CD4-positive, alpha-beta T cell treated with Interleukin-4 for 4 hours (primary cell): Measurements from ENCODE around the gene ASCC3.

Experiments used
- DNase-seq: peaks from one replicate; pipeline ENCODE4 v3.0.0-alpha.2; 2020

ASCC3 gene

GRCh38 chr6:100488244-100488643, 392.9 kb downstream of the ASCC3 start:
- DNase-seq: no peak

- DNase-seq: no peak
Observed at GRCh38 chr6:100487638-100488037, 393.5 kb downstream of the ASCC3 start.

DNA sequence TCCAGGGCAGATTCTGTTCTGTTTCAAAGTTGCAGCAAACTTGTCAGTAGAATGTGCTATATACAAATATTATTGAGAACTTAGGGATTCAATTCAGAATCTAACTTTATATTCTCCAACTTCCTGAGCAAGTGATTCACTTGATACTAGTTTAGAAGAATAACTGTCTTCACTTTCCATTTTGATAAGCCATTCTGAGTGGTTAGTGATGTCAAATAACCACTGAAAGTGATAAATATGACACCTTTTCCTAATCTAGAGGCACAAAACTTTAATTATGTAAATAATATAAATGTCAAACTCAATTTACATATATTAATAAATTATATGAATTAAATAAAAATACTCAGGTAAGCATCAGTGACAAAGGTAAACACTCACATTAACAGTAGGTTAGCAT, 395.9 kb downstream of the ASCC3 start:
- no peak for DNase-seq

DNA sequence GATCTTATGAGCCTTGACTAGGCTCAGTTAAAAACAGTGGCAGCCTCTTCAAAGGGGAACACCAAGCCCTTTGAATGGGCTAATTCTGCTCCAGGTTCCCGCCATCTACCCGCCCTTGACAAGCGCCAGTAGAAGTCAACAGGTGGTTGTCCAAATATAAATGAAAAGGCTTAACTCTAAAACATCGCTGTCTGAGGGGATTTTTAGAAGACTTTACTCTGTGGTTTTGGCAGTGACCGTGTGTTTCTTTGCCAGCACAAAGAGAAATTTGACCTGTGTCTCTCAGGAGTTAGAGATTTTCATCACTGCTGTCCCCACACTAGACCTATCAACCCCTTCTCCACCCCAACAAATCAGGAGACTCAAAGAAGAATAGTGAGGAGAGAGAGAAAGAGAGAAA, 396.7 kb downstream of the ASCC3 start:
- no peak for DNase-seq

- DNase-seq: no peak
Observed at GRCh38 chr6:100482698-100483097, 398.4 kb downstream of the ASCC3 start.

DNA sequence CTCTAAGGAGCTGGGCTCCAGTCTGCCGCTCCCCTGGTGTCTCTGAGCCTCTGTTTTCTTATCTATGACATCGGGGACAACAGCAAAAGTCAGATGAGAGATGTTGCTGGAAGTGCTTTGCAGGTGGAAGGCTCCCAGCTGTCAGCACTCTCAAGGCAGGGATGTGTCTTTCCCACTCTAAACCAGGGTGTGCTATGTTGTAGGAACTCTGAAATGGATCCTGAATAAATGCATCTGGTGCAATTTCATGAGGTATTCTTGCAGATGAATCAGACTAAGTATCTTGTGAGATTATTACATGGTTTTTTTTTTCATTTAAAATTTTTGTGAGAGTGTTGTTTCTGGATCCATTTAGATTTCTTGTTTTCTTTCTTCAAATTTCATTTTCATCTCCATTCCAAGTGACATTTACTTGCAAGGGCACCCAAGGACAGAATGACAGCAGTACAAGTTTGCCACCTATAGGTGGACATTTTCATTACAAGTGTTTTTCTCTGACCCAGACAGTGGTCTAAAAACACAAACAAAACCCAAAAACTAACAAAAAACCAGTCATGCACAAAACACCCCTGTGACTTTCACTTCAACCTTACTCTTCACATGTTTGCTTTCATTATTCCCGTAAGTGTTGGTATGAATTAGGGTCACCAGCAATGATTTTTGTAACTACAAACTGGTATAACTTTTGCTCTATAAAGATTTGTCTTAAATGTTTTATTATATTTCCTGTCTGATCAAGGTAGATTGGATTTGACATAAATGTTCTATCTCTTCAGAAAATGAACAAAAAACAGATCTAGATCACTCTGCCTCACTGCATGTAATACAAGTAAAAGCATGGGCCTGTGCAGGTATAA, 401.7 kb downstream of the ASCC3 start:
- DNase-seq: peak; percentile 36

GRCh38 chr6:100475554-100476320, 405.4 kb downstream of the ASCC3 start:
- DNase-seq: no peak

DNA sequence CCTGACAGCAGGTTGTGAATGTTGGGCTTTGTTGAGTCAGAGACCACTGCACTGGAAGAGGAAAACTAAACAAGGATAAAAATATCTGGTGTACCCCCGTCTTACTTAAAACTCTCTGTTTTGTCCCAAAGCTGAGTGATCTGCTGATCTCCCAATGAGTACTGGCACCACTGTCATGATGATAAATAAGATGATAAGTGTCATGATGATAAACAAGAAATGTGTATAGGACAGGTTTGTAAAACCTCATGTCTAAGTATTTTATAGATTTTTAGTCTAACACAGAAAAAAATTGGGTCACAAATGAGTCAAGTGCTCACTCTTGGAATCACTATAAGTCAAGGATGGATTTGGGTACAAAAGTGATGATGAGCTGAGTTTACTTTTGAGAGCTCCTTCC, 407.9 kb downstream of the ASCC3 start:
- no peak for DNase-seq

DNA sequence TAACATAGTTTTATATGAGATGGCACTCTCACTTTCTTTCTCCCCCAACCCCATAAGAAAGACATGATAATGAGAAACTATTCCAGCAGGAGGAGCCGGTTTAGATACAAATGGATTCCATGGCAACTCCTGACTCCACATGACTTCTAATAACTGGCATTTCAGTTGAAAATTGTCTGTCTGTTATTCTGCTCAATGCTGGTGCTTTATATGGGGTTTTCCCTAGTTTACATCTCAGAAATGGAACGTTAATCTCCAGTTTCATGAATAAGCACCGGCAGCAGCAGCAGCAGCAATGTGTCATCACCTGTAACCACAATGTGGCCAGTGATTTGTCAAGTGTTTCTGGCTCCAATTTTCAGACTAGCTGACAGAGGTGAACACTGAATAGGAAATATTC, 408.5 kb downstream of the ASCC3 start:
- DNase-seq: no peak

GRCh38 chr6:100470422-100471120, 410.6 kb downstream of the ASCC3 start:
- DNase-seq: no peak

- no peak for DNase-seq
Observed at GRCh38 chr6:100469101-100469859, 411.8 kb downstream of the ASCC3 start.

DNA sequence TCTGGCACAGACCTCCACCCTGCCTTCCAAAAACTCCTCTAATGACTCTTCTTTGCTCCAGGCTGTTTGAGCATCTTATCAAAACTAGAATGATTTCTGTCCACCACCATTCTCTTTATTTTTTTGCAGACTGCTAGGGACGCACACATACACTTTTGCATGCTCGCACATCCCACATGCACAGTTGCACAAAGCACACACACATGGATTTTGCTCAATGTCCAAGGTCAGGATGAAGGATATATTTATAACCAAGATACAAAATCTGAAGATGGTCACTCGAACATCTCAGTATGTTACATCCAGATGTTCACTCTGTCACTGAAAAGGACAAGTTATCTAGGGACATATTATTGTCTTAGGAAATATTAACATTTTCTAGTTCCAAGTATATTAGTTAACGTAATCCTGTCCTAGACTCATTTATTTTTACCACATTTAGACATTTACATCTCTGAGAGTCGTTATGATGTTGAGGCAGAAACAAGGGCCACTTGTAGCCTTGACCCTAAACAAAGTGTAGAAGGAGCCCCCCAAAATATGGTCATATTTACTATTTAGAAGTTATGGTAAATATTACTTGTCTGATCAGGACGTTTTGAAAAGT, 413.0 kb downstream of the ASCC3 start:
- no peak for DNase-seq

DNA sequence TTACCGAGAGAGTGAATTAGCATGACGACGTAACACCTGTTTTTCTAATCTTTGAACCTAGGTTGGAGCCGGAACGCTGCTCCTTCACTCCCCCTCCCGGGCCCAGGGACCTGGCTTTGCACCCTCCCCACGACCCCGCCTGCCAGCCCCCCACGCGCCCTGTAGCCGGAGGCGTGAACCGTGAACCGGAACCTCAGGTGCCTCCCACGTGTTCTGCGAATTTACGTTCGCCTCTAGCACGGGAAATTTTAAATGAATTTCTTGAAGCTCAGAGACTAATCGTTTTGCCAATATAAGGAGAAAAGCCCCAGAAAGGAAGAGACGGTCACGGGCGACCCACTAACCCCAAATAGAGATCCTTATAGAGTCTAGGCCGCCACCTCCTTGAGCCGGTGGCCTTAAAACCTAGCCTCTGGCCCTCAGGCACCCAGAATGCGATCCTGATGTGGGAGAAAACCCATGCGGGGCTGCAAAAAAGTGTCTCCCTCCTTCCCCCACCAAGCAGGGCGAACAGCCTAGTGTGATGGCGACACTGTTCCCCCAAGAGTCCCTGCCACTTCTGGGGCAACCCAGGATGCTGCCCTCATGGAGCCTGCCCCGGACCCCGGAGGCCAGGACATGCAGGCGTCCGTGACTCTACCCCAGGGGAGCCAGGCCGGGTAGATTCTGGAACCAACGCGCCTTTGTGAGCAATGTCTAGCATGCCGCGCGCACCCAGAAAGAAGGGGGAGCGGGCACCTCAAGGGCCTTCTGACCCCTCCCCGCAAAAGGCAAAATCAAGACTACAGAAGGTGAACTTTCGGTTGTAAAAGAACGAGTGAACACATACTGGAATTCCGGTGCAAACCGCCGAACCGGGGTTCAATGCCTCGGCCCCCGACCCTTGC, 413.8 kb downstream of the ASCC3 start:
- DNase-seq: no peak

DNA sequence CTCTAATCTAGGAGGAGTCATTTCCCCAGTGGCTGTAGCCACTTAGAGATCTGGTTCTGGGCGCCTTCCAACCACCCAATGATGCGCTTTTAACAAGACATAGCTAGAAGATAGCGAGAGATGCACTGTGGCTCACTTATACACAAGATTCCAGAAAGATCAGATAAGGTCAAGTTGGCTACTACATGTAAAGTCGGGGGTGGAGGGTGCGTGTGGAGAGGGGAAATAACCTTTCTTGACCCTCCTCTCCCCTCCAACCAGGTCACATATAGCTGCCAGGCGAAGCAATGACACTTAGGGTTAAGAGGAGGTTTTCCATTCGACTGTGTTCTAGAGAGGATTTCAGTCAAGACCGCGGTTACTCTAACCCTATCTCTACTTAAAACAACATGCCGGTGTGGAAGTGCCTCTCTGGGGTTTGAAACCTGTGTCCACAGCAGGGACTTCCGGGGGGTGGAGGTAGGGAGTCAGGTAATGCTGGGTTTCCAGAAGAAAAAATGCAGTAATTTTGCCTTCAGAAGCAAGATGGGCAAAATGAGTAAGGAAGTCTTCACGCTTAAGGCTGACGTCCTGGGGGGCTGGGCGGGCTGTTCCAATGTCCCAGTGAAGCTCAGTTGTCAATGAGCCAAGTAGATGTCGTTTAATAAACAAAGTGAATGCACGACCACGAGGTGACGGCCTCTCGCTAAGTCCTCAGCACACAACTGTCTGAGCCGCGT, 414.6 kb downstream of the ASCC3 start:
- no peak for DNase-seq

DNA sequence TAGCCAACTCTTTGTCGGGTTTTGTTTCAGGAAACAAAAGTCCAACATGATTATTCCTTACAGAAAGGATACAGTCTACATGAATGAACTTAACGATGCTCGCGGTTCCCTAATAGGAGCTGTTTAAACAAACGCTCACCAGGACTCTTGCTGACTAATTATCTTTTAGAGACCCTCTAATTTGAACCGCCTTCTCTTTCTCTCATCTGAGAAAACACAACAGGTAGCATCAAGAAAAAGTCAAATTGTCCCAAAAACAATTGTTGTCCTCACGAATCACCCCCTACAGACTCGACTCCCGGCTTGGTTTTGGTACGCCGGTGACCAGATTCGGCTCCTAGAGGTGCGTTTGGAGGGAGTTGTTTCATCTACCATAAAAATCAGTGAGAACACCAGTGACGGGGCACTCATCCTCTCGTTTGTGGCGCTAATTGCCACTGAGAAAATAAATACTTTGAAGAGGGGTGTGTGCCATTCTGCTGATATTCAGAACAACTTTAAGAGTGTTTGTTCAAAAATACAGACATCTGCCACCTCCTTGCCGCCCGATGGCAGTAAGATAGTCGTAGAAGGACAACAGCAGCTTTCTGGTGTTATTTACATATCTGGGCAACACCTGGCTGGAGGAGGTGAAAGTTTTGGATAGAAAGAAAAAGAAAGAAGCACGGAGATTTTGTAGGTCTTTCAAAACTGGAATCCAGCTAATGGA, 415.3 kb downstream of the ASCC3 start:
- DNase-seq: no peak

DNA sequence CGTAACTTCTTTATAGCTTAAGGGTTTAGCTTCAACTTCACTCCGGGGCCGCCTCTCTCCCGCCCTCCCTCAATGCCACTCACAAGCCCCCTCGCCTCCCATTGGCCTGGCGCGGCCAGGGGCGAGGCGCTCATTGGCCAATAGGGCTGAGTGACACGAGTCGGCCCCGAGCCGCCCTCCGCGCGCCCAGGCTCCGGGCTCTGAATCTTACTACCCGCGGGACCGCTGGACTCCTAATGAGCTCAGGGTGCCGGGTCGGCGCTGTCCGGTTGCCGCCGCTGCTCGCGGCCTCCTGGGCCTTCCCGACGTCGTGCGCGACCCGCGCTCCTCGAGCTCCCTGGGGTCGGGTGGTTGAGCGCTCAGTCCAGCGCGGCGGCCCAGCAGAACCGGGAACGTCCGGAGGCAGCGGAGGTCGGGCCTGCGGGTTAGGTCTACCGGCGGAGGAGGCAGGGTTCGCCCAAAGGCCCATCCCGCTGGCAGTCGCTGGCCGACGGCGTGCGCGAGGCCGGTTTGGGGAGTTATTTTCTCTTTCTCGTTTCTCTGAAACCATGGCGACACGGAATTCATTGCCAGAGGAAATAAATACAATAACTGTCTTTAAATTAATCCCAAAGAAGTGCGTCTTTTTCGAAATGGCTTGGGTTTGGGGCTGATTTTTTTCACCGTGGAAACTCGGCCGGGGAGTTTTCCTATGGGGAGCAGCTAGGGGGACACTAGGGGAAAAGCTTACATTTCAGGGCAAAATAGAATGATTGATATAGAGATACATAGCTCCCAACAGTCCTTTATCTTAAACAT, 416.0 kb downstream of the ASCC3 start, which contains the start of gene SIM1:
TSS of gene SIM1 (minus strand) at position 19 of the 798 bp plus-strand sequence. CDS start 1,453 bp downstream, outside the sequence.
- DNase-seq: no peak

GRCh38 chr6:100464162-100464851, 416.8 kb downstream of the ASCC3 start:
- no peak for DNase-seq

DNA sequence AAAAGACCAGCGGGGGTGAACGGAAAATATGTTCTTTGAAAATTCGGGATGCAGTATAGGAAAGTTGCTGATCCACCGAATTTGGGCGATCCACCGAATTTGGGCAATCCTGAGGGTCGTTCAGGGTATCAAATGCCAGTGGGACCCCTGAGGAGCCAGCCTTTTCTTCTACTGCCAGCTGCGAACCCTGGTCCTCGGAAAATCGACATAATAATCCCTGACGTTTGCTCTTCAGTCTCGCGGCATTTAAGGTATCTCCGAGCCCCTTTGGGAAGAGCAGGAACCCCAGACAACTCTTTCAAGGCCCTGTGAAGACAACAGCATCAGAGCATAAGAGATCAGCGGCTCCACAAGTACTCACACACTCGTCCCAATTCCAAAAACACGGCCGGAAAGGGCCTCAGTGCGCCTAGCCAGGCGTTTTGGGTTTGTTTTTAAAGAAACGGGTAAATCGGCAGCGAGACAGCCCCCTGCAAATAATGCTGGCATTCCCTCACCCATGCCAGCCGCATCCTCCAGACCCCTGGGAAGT, 417.4 kb downstream of the ASCC3 start:
- DNase-seq: no peak
